HCT116 (cell line): Measurements from ENCODE around the gene DRC7. TPM values are rescaled to one million over a fixed set of nuclear protein-coding genes. Genes with fewer than 3 reads are reported as not detected.

Source experiments
- ATAC-seq: fragments of 200-7000 bp; cut with Tn5 transposase; 2 replicates; pipeline ENCODE4 v1.9.1; 2020; ENCODE audit warnings: mild to moderate bottlenecking, moderate library complexity
- BruUV-seq: library from RNA; stranded (reverse); fragments of 400-500 nt; replicated peaks from 2 replicates; lab custom pipeline; 2021; lab: Mats Ljungman, UMichigan
- CTCF ChIA-PET: fragments of 300-600 bp; sonication (Branson Sonifier 250); formaldehyde crosslinking; loops from one replicate; lab custom pipeline; 2021; ENCODE audit warnings: antibody characterized with exemption; lab: Charles Lee
- POLR2A ChIA-PET: fragments of 300-600, 350-600 bp; sonication (Branson Sonifier 250); formaldehyde crosslinking; loops from one replicate; lab custom pipeline; 2021; ENCODE audit warnings: antibody characterized with exemption; lab: Charles Lee
- RAD21 ChIA-PET, 2 experiments: fragments of 300-600 bp; sonication (Branson Sonifier 250); formaldehyde crosslinking; loops; one replicate each; lab custom pipeline; 2023; ENCODE audit warnings: low total read pairs in 2 of 2; ENCODE audit not compliant: uncharacterized antibody in 2 of 2, unreplicated experiment in 2 of 2, low non-redundant PET in 1 of 2; lab: Charles Lee
- DNase-seq: peaks from one replicate; pipeline ENCODE4 v3.0.0-alpha.2; 2010; ENCODE audit warnings: low read depth, low spot score
- H2AFZ ChIP-seq: fragments of 200-600 bp; shearing (Covaris generic), sonication (generic); 2 replicates; pipeline ENCODE4 v1.6.1; 2017; ENCODE audit warnings: low read depth, mixed run types, mixed read lengths, antibody characterized with exemption, low read length; ENCODE audit not compliant: poor library complexity, severe bottlenecking
- H3K27ac ChIP-seq: 2 replicates; pipeline ENCODE4 v1.5.1; 2012; ENCODE audit warnings: low read depth, low read length
- H3K27me3 ChIP-seq: fragments of 200-600 bp; sonication (generic); 2 replicates; pipeline ENCODE4 v1.6.1; 2016; ENCODE audit warnings: mixed run types, low read length, mixed read lengths; ENCODE audit not compliant: insufficient read depth
- H3K36me3 ChIP-seq, 2 experiments: fragments of 200-500 bp in 1 of 2; fragments of 200-600 bp in 1 of 2; sonication (Bioruptor generic) in 1 of 2; sonication (generic) in 1 of 2; 2 replicates each; pipeline versions ENCODE4 v1.5.1 to v1.6.1; 2014 to 2016; ENCODE audit warnings: low read length in 2 of 2, inconsistent platforms in 1 of 2, mixed read lengths in 1 of 2, mixed run types in 1 of 2; ENCODE audit not compliant: insufficient read depth in 2 of 2, control insufficient read depth in 1 of 2
- H3K4me1 ChIP-seq, 2 experiments: fragments of 200-600 bp in 1 of 2; sonication (generic) in 1 of 2; 2 replicates each; pipeline versions ENCODE4 v1.5.1 to v1.6.1; 2012 to 2017; ENCODE audit warnings: low read length in 2 of 2, inconsistent platforms in 1 of 2, mild to moderate bottlenecking in 1 of 2, mixed read lengths in 1 of 2, mixed run types in 1 of 2, moderate library complexity in 1 of 2; ENCODE audit not compliant: insufficient read depth in 2 of 2, control insufficient read depth in 1 of 2
- H3K4me2 ChIP-seq: fragments of 200-600 bp; sonication (generic); 2 replicates; pipeline ENCODE4 v1.6.1; 2017; ENCODE audit warnings: mixed run types, low read length, mixed read lengths
- H3K4me3 ChIP-seq, 2 experiments: fragments of 200-600 bp in 1 of 2; sonication (generic) in 1 of 2; replicated peaks in 1 of 2; 2 replicates each; pipeline ENCODE4 v1.5.1; 2011 to 2016; ENCODE audit warnings: low read length in 2 of 2, control low read depth in 1 of 2, low read depth in 1 of 2, mild to moderate bottlenecking in 1 of 2, mixed read lengths in 1 of 2, mixed run types in 1 of 2
- H3K79me2 ChIP-seq: fragments of 200-600 bp; sonication (generic); 2 replicates; pipeline ENCODE4 v1.6.1; 2017; ENCODE audit warnings: mild to moderate bottlenecking, mixed run types, low read length, moderate library complexity, mixed read lengths; ENCODE audit not compliant: insufficient read depth
- H3K9ac ChIP-seq: fragments of 200-600 bp; sonication (generic); 2 replicates; pipeline ENCODE4 v1.6.1; 2016; ENCODE audit warnings: low read length, mixed read lengths
- H3K9me2 ChIP-seq: fragments of 200-600 bp; sonication (generic), shearing (Covaris generic); 2 replicates; pipeline ENCODE4 v1.6.1; 2017; ENCODE audit warnings: mixed run types, mild to moderate bottlenecking, moderate library complexity; ENCODE audit not compliant: insufficient read depth
- H3K9me3 ChIP-seq, 2 experiments: fragments of 200-500 bp in 1 of 2; fragments of 200-600 bp in 1 of 2; sonication (Bioruptor generic) in 1 of 2; sonication (generic) in 1 of 2; 2 replicates each; pipeline ENCODE4 v1.6.1; 2014 to 2017; ENCODE audit warnings: low read length in 2 of 2, mixed read lengths in 2 of 2, inconsistent platforms in 1 of 2, low read depth in 1 of 2, mild to moderate bottlenecking in 1 of 2, mixed run types in 1 of 2, moderate library complexity in 1 of 2; ENCODE audit not compliant: control insufficient read depth in 1 of 2, insufficient read depth in 1 of 2
- H4K20me1 ChIP-seq: fragments of 200-600 bp; sonication (generic), shearing (Covaris generic); 2 replicates; pipeline ENCODE4 v1.6.1; 2017; ENCODE audit warnings: mixed run types, mild to moderate bottlenecking, moderate library complexity; ENCODE audit not compliant: insufficient read depth
- CBX3 ChIP-seq: IDR thresholded peaks from 2 replicates; pipeline ENCODE4 v1.6.1; 2012; ENCODE audit warnings: low read depth
- CEBPB ChIP-seq: IDR thresholded peaks from 2 replicates; pipeline ENCODE4 v1.6.1; 2012; ENCODE audit warnings: low read depth
- EGR1 ChIP-seq: IDR thresholded peaks from 2 replicates; pipeline ENCODE4 v1.6.1; 2012; ENCODE audit warnings: low read depth
- EZH2 ChIP-seq: fragments of 200-600 bp; sonication (generic); IDR thresholded peaks from 2 replicates; pipeline ENCODE4 v1.6.1; 2017; ENCODE audit warnings: antibody characterized with exemption, mixed run types
- FOSL1 ChIP-seq: IDR thresholded peaks from 2 replicates; pipeline ENCODE4 v1.6.1; 2012; ENCODE audit warnings: low read depth
- SIN3A ChIP-seq: IDR thresholded peaks from 2 replicates; pipeline ENCODE4 v1.6.1; 2012; ENCODE audit warnings: low read depth
- SP1 ChIP-seq: IDR thresholded peaks from 2 replicates; pipeline ENCODE4 v1.6.1; 2012; ENCODE audit warnings: low read depth
- SRF ChIP-seq: IDR thresholded peaks from 2 replicates; pipeline ENCODE4 v1.6.1; 2012; ENCODE audit warnings: low read depth
- YY1 ChIP-seq: IDR thresholded peaks from 2 replicates; pipeline ENCODE4 v1.6.1; 2011; ENCODE audit warnings: low read length, low read depth, moderate library complexity, mild to moderate bottlenecking; ENCODE audit not compliant: insufficient replicate concordance; ENCODE audit errors: extremely low read depth
- ZNF274 ChIP-seq: fragments of 200-500 bp; sonication (Bioruptor generic); IDR thresholded peaks from 2 replicates; pipeline ENCODE4 v1.6.1; 2014; ENCODE audit warnings: mild to moderate bottlenecking, low read depth, low read length, inconsistent platforms
- intact Hi-C: fragments of 100-400 bp; cut with micrococcal nuclease; formaldehyde crosslinking; loops from 2 replicates; pipeline ENCODE4 v1.10.0; 2022
- total RNA-seq: library from RNA; stranded (reverse); gene quantifications from one replicate; pipeline ENCODE4 v1.2.1, GENCODE V29; 2021; ENCODE audit not compliant: unreplicated experiment
- TF ChIP-seq, protein P1 (sequence below): IDR thresholded peaks from 2 replicates; pipeline ENCODE4 v1.6.1; 2012; ENCODE audit warnings: low read depth
- TF ChIP-seq, protein P2 (sequence below), 3 experiments: fragments of 200-600 bp in 1 of 3; sonication (generic) in 1 of 3; IDR thresholded peaks in 2 of 3; conservative IDR thresholded peaks in 1 of 3; 2 replicates each; pipeline ENCODE4 v1.5.1; 2012 to 2017; ENCODE audit warnings: low read depth in 2 of 3, low read length in 2 of 3, antibody characterized with exemption in 1 of 3, borderline replicate concordance in 1 of 3, control low read depth in 1 of 3, mild to moderate bottlenecking in 1 of 3, mixed read lengths in 1 of 3, mixed run types in 1 of 3, moderate library complexity in 1 of 3; ENCODE audit not compliant: insufficient read depth in 1 of 3
- TF ChIP-seq, protein P3 (sequence below): IDR thresholded peaks from 2 replicates; pipeline ENCODE4 v1.6.1; 2012

The DRC7 gene
- total RNA-seq, 1 experiment from 2014 or later, result 0.91 TPM

DNA sequence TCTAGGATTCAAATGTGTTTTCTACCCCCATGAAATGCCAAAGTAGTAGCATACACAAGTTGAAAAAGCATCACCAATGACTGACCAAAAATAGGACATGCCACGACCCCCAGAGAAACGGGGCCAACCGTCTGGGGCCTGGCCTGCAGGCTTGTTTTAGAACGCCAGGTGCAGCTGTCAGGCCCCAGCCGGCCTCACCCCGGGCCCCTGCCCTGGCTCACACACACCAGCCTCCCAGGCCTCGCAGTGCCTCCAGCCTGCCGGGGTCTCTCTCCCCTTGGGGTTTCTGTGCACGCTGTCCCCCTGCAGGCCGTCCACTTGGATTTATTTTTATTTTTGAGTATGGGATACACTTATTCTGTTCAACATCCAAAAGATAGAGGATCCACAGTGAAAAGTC is 48.9 kb downstream of the DRC7 start:
- no peaks in the 10 kb centered on the region for H3K9me2 ChIP-seq
- no peaks in the 10 kb centered on the region for H3K27me3 ChIP-seq
- ATAC-seq (no peak), DNase-seq (no peak)
- no peak overlapping the region for H3K4me2 ChIP-seq
- H3K27ac ChIP-seq, result no peak overlapping the region
- POLR2A ChIA-PET, result no interaction called here
- no peaks in the 10 kb centered on the region for H4K20me1 ChIP-seq
- BruUV-seq, result no TSS peak
- no peaks in the 10 kb centered on the region for H3K36me3 ChIP-seq
- intact Hi-C loops, result no loop called here
- H3K9ac ChIP-seq, result no peak overlapping the region
- RAD21 ChIA-PET, result no interaction called here
- TF ChIP-seq FOSL1, result no peak
- no peak for TF ChIP-seq EGR1
- TF ChIP-seq YY1, result no peak
- TF ChIP-seq SP1, result no peak
- H3K79me2 ChIP-seq, result no peaks in the 10 kb centered on the region
- no peaks in the 10 kb centered on the region for H3K4me1 ChIP-seq
- no peak overlapping the region for H2AFZ ChIP-seq
- H3K4me3 ChIP-seq, result no peak overlapping the region
- CTCF ChIA-PET, result no interaction called here
- H3K9me3 ChIP-seq, result no peaks in the 10 kb centered on the region

DNA sequence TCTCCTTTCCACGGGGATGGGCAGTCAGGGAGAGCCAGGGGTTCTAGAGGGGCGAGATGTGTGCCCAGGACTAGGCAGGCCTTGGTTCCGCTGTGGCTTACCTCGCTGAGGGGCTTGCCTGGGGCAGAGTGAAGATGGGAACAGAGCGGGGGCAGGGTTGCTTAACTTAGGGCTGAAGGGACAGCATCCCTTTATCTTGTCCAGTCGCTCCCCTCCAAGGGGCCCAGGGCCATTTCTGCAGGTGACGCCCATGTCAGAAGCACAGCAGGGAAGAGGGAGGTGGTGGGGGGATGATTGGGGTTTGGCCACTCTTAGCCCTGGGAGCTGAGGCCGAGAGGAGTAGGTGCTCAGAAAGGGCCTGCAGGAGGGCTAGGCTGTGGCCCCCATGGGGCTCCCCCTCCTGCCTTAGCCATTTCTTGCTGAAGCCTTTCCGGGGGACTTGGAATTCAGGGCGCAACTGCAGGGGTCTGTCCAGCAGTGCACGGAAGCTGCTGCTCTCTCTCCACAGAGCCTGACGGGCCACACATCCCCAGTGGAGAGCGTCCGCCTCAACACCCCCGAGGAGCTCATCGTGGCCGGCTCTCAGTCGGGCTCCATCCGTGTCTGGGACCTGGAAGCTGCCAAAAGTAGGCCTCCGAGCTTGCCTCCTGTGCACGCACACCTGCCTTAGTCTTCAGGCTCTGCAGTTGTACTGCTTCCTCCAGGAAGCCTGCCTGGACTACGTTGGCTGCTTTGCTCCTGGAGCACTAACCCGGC is 49.5 kb downstream of the DRC7 start:
- intact Hi-C loops, result no loop called here
- no peak overlapping the region for H3K9ac ChIP-seq
- ATAC-seq (no peak), DNase-seq (no peak)
- ChIA-PET POLR2A (no interaction called here), RAD21 (no interaction called here), CTCF (no interaction called here)
- H3K4me2 ChIP-seq, result no peak overlapping the region
- H3K4me1 ChIP-seq, result no peaks in the 10 kb centered on the region
- TF ChIP-seq, protein P1, sequence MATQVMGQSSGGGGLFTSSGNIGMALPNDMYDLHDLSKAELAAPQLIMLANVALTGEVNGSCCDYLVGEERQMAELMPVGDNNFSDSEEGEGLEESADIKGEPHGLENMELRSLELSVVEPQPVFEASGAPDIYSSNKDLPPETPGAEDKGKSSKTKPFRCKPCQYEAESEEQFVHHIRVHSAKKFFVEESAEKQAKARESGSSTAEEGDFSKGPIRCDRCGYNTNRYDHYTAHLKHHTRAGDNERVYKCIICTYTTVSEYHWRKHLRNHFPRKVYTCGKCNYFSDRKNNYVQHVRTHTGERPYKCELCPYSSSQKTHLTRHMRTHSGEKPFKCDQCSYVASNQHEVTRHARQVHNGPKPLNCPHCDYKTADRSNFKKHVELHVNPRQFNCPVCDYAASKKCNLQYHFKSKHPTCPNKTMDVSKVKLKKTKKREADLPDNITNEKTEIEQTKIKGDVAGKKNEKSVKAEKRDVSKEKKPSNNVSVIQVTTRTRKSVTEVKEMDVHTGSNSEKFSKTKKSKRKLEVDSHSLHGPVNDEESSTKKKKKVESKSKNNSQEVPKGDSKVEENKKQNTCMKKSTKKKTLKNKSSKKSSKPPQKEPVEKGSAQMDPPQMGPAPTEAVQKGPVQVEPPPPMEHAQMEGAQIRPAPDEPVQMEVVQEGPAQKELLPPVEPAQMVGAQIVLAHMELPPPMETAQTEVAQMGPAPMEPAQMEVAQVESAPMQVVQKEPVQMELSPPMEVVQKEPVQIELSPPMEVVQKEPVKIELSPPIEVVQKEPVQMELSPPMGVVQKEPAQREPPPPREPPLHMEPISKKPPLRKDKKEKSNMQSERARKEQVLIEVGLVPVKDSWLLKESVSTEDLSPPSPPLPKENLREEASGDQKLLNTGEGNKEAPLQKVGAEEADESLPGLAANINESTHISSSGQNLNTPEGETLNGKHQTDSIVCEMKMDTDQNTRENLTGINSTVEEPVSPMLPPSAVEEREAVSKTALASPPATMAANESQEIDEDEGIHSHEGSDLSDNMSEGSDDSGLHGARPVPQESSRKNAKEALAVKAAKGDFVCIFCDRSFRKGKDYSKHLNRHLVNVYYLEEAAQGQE, result no peak
- TF ChIP-seq FOSL1 (no peak), ZNF274 (no peak), EGR1 (no peak), YY1 (no peak), SRF (no peak), CBX3 (no peak), SIN3A (no peak), CEBPB (no peak), EZH2 (no peak)
- TF ChIP-seq, protein P2, sequence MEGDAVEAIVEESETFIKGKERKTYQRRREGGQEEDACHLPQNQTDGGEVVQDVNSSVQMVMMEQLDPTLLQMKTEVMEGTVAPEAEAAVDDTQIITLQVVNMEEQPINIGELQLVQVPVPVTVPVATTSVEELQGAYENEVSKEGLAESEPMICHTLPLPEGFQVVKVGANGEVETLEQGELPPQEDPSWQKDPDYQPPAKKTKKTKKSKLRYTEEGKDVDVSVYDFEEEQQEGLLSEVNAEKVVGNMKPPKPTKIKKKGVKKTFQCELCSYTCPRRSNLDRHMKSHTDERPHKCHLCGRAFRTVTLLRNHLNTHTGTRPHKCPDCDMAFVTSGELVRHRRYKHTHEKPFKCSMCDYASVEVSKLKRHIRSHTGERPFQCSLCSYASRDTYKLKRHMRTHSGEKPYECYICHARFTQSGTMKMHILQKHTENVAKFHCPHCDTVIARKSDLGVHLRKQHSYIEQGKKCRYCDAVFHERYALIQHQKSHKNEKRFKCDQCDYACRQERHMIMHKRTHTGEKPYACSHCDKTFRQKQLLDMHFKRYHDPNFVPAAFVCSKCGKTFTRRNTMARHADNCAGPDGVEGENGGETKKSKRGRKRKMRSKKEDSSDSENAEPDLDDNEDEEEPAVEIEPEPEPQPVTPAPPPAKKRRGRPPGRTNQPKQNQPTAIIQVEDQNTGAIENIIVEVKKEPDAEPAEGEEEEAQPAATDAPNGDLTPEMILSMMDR (IDR thresholded peaks at IDR 0.05 in 2 of 3, conservative IDR thresholded peaks at IDR 0.05 in 1 of 3; ENCODE audit: borderline replicate concordance in 1 of 3, insufficient read depth in 1 of 3, low read depth in 2 of 3, low read length in 2 of 3), result no peak
- TF ChIP-seq, protein P3, sequence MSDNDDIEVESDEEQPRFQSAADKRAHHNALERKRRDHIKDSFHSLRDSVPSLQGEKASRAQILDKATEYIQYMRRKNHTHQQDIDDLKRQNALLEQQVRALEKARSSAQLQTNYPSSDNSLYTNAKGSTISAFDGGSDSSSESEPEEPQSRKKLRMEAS, result no peak
- BruUV-seq, result no TSS peak
- no peak overlapping the region for H3K4me3 ChIP-seq
- no peak overlapping the region for H3K27ac ChIP-seq
- H3K9me2 ChIP-seq, result no peaks in the 10 kb centered on the region
- H2AFZ ChIP-seq, result no peak overlapping the region
- H3K9me3 ChIP-seq, result no peaks in the 10 kb centered on the region
- no peaks in the 10 kb centered on the region for H4K20me1 ChIP-seq
- H3K36me3 ChIP-seq, result no peaks in the 10 kb centered on the region
- no peaks in the 10 kb centered on the region for H3K79me2 ChIP-seq
- H3K27me3 ChIP-seq, result no peaks in the 10 kb centered on the region
